Measurements from ENCODE around the gene HCCS.

DNA sequence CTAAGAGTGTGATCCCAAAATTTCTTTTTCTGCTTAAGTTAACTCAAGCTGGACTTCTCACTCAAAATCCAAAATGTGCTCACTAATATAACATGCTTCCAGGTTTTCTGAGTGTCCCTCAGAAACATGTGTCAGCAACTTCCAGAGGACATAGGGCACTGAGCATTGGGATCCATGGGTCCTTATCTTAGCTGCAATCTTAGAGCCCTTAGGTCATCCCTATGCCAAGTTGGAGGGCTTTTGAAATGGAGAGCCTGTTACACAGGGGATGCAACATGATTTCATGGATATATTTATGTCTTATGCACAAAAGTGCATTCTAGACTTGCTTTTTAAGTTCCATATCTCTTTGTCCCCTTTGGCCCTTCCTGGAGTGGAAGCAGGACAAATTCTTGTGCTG lies 11.7 kb upstream of the HCCS start:
- TF ChIP-seq POLR2AphosphoS5 (IDR thresholded peaks at IDR 0.05; ENCODE audit: low read depth, low read length) = no peak
- no peak for TF ChIP-seq SIN3A (IDR thresholded peaks at IDR 0.05; ENCODE audit: borderline replicate concordance, insufficient read depth, low read length)
- no peak for TF ChIP-seq TAF1 (IDR thresholded peaks at IDR 0.05; ENCODE audit: borderline replicate concordance, insufficient read depth, low read length)
- TF ChIP-seq, protein P1, sequence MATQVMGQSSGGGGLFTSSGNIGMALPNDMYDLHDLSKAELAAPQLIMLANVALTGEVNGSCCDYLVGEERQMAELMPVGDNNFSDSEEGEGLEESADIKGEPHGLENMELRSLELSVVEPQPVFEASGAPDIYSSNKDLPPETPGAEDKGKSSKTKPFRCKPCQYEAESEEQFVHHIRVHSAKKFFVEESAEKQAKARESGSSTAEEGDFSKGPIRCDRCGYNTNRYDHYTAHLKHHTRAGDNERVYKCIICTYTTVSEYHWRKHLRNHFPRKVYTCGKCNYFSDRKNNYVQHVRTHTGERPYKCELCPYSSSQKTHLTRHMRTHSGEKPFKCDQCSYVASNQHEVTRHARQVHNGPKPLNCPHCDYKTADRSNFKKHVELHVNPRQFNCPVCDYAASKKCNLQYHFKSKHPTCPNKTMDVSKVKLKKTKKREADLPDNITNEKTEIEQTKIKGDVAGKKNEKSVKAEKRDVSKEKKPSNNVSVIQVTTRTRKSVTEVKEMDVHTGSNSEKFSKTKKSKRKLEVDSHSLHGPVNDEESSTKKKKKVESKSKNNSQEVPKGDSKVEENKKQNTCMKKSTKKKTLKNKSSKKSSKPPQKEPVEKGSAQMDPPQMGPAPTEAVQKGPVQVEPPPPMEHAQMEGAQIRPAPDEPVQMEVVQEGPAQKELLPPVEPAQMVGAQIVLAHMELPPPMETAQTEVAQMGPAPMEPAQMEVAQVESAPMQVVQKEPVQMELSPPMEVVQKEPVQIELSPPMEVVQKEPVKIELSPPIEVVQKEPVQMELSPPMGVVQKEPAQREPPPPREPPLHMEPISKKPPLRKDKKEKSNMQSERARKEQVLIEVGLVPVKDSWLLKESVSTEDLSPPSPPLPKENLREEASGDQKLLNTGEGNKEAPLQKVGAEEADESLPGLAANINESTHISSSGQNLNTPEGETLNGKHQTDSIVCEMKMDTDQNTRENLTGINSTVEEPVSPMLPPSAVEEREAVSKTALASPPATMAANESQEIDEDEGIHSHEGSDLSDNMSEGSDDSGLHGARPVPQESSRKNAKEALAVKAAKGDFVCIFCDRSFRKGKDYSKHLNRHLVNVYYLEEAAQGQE (IDR thresholded peaks at IDR 0.05; ENCODE audit: insufficient read depth in 1 of 2, low read depth in 2 of 2, low read length in 2 of 2) = no peak

Measured in PFSK-1 (cell line).